ENCODE measurements around the gene BIN2. TPM values are rescaled to one million over a fixed set of nuclear protein-coding genes. Genes with fewer than 3 reads are reported as not detected.
"Not testable (repeated sequence)": the region's sequence is repeated elsewhere in the genome, so short reads cannot be mapped to it uniquely, and the experiment has no call there.

Gene BIN2
- total RNA-seq, 1 donor from 2014 or later = not detected

DNA sequence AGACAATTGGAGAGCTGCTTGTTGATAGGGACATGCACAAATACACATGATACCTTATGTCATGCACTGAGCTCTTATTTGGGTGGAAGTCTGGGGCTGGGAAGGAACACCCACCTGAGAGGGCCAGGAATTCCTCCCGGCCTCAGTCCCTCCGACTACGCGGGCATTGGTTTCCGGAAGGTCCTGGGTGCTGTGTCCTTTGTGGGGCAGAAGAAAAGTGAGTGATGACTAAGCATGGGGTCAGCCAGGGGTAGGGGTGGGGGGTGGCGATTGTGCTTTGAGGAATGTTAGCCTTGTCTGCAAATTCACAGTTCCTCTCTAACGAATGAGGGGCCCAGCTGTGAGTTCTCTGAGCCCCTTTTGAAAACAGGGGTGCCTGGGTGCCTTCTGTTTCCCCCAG is 21.7 kb upstream of the BIN2 start:
- H3K4me1 Mint-ChIP-seq (ENCODE audit: low read depth) = peaks cover 11% of the 10 kb centered on the region
- no peaks in the 10 kb centered on the region for H3K9me3 Mint-ChIP-seq (ENCODE audit: low read depth)
- H3K27me3 Mint-ChIP-seq (ENCODE audit: low read depth) = no peaks in the 10 kb centered on the region
- TF ChIP-seq, protein P1, sequence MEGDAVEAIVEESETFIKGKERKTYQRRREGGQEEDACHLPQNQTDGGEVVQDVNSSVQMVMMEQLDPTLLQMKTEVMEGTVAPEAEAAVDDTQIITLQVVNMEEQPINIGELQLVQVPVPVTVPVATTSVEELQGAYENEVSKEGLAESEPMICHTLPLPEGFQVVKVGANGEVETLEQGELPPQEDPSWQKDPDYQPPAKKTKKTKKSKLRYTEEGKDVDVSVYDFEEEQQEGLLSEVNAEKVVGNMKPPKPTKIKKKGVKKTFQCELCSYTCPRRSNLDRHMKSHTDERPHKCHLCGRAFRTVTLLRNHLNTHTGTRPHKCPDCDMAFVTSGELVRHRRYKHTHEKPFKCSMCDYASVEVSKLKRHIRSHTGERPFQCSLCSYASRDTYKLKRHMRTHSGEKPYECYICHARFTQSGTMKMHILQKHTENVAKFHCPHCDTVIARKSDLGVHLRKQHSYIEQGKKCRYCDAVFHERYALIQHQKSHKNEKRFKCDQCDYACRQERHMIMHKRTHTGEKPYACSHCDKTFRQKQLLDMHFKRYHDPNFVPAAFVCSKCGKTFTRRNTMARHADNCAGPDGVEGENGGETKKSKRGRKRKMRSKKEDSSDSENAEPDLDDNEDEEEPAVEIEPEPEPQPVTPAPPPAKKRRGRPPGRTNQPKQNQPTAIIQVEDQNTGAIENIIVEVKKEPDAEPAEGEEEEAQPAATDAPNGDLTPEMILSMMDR (IDR thresholded peaks at IDR 0.05) = no peak
- H3K27ac Mint-ChIP-seq (ENCODE audit: unreplicated experiment) = no peak overlapping the region
- H3K36me3 Mint-ChIP-seq (ENCODE audit: low read depth) = no peaks in the 10 kb centered on the region
- H3K4me3 Mint-ChIP-seq (ENCODE audit: unreplicated experiment) = no peak overlapping the region
- no peak for DNase-seq (ENCODE audit: low spot score)

DNA sequence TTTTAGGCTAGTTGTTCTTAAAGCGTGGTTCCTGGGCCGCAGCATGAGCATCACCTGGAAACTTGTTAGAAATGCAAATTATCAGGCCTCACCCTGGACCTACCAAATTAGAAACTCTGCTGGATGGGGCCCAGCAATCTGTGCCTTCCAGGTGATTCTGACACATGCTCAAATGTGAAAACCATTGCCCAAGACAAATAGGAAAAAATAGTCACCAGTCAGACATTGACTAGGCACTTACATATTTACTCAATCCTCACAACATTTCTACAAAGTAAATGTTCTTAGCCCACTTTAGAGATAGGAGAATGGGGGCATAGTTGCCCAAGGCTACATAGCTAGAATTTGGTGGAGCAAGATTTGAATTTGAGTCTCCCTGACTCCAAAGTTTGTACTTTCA is 19.2 kb upstream of the BIN2 start:
- TF ChIP-seq, protein P1 (IDR thresholded peaks at IDR 0.05) = no peak
- Mint-ChIP-seq H3K27ac (ENCODE audit: unreplicated experiment) (no peak overlapping the region), H3K27me3 (ENCODE audit: low read depth) (no peaks in the 10 kb centered on the region), H3K36me3 (ENCODE audit: low read depth) (no peaks in the 10 kb centered on the region), H3K4me1 (ENCODE audit: low read depth) (peaks cover 11% of the 10 kb centered on the region), H3K4me3 (ENCODE audit: unreplicated experiment) (no peak overlapping the region), H3K9me3 (ENCODE audit: low read depth) (no peaks in the 10 kb centered on the region)
- DNase-seq (ENCODE audit: low spot score) = no peak

DNA sequence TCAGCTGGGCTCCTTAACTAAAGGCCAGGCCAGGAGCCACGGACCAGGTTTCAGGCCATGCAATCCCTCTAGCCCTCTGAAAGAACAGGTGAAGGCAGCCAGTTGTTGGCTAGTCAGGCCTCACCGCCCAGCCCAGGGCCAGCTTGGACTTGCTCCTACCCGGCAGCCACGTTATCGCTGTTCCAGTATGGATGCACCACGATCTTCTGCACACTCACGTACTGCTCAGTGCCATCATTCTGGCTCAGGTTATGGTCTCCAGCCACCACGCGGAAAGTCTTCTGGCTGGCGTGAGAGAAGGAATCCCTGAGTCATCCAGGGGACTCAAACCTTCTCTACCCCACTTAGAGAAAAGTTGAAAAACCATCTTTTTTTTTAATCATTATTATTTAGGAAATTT is 18.4 kb upstream of the BIN2 start:
- DNase-seq (ENCODE audit: low spot score) = no peak
- Mint-ChIP-seq H3K36me3 (ENCODE audit: low read depth) (no peaks in the 10 kb centered on the region), H3K4me1 (ENCODE audit: low read depth) (peaks cover 11% of the 10 kb centered on the region), H3K4me3 (ENCODE audit: unreplicated experiment) (no peak overlapping the region), H3K9me3 (ENCODE audit: low read depth) (no peaks in the 10 kb centered on the region), H3K27ac (ENCODE audit: unreplicated experiment) (no peak overlapping the region), H3K27me3 (ENCODE audit: low read depth) (no peaks in the 10 kb centered on the region)
- TF ChIP-seq, protein P1 (IDR thresholded peaks at IDR 0.05) = no peak

DNA sequence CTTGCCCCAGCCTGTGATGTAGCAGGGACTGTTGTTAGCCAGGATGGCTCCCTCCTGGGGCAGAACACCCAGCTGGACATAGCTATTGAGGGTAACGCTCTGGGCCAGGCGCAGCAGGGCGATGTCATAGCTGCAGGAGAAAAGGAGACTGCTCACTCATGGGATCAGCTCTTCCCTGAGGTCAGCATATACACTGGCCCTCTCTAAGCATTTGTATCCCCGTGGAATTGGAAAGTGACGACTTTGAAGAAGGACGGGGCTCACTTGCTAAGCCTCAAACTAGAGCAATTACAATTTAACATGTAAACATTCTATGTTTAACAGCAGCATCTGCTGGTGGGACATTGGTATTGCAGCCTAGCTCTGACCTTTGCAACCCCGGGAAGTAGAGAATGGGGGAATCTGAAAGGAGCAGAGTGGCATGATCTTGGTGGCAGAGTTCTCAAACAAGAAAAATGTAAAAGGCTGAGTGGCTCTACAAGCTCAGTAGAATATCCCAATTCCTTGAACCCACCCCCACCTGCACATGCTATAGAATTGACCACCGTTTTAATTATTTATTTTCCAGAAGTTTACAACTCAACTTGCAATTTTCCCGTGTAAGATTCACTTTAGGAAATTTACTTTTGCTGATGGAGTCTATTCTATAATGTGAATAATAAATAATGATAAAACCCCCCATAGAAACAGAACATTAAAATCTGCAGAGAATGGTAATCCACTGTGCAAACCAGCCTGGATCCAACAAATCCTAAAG is 17.5 kb upstream of the BIN2 start:
- DNase-seq (ENCODE audit: low spot score) = no peak
- Mint-ChIP-seq H3K27ac (ENCODE audit: unreplicated experiment) (no peak overlapping the region), H3K4me1 (ENCODE audit: low read depth) (peaks cover 11% of the 10 kb centered on the region), H3K27me3 (ENCODE audit: low read depth) (no peaks in the 10 kb centered on the region), H3K36me3 (ENCODE audit: low read depth) (no peaks in the 10 kb centered on the region), H3K9me3 (ENCODE audit: low read depth) (no peaks in the 10 kb centered on the region), H3K4me3 (ENCODE audit: unreplicated experiment) (peak overlapping the region; percentile 31)
- TF ChIP-seq, protein P1 (IDR thresholded peaks at IDR 0.05) = peak; percentile 100

DNA sequence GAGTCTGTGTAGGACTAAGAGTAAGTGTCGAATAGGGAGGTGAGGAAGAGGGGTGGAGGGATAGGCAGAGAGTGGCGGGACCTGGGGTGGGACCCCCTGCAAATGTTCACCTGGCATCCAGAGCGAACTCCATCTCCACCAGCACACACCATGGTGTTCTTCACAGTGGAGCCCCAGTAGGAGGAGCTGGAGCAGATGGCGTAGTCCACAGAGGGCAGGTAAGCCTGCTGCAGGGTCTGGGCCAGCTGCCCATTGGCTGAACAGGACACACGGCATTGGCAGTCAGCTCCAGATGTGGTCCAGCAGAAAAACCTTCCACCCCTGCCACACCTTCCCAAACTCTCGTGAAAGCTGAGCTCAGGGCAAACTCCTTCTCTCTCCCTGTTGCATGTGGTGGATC is 15.8 kb upstream of the BIN2 start:
- peaks cover 5% of the 10 kb centered on the region for H3K4me1 Mint-ChIP-seq (ENCODE audit: low read depth)
- H3K27ac Mint-ChIP-seq (ENCODE audit: unreplicated experiment) = no peak overlapping the region
- H3K36me3 Mint-ChIP-seq (ENCODE audit: low read depth) = no peaks in the 10 kb centered on the region
- DNase-seq (ENCODE audit: low spot score) = no peak
- TF ChIP-seq, protein P1 (IDR thresholded peaks at IDR 0.05) = no peak
- no peaks in the 10 kb centered on the region for H3K27me3 Mint-ChIP-seq (ENCODE audit: low read depth)
- H3K4me3 Mint-ChIP-seq (ENCODE audit: unreplicated experiment) = no peak overlapping the region
- H3K9me3 Mint-ChIP-seq (ENCODE audit: low read depth) = no peaks in the 10 kb centered on the region

DNA sequence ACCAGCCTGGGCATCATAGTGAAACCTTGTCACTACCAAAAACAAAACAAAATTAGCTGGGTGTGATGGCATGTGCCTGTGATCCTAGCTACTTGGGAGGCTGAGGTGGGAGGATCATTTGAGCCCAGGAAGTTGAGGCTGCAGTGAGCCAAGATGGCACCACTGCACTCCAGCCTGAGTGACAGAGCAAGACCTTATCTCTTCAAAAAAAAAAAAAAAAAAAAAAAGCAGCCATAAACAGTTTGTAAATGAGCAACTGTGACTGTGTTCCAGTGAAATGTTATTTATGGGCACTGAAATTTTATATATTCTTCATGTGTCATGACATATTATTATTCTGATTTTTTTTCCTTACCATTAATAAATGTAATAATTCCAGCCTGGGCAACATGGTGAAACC is 13.4 kb upstream of the BIN2 start:
- not testable (repeated sequence) for DNase-seq (ENCODE audit: low spot score); H3K36me3 Mint-ChIP-seq (ENCODE audit: low read depth); H3K4me1 Mint-ChIP-seq (ENCODE audit: low read depth); H3K27ac Mint-ChIP-seq (ENCODE audit: unreplicated experiment); H3K9me3 Mint-ChIP-seq (ENCODE audit: low read depth); H3K4me3 Mint-ChIP-seq (ENCODE audit: unreplicated experiment); H3K27me3 Mint-ChIP-seq (ENCODE audit: low read depth)

Data from chondrocyte (in vitro differentiated cells).